ENCODE measurements around the gene ZNF562. TPM values are rescaled to one million over a fixed set of nuclear protein-coding genes. Genes with fewer than 3 reads are reported as not detected.

ZNF562 gene
- total RNA-seq, 2 experiments from 2014 or later, result 14.9 to 16.8 TPM

- Histone ChIP-seq H3K9me2 (ENCODE audit: insufficient read depth, low read length) (no peaks in the 10 kb centered on the region), H3K4me3 (ENCODE audit: low read depth, low read length, poor library complexity, severe bottlenecking) (peak within 1 kb of the TSS; percentile 78), H4K20me1 (ENCODE audit: insufficient read depth, low read length) (no peaks in the 10 kb centered on the region), H2AFZ (ENCODE audit: low read length) (peak within 1 kb of the TSS; percentile 92), H3K4me2 (ENCODE audit: low read length) (peak within 1 kb of the TSS; percentile 95), H3K27ac (ENCODE audit: low read depth, low read length, poor library complexity, severe bottlenecking) (peak within 1 kb of the TSS; percentile 66), H3K36me3 (ENCODE audit: insufficient read depth, low read length) (peaks cover 30% of the 10 kb centered on the region), H3K9me3 (ENCODE audit: low read length) (peaks cover 5% of the 10 kb centered on the region; the same call in 1 of the 2 replicates), H3K4me1 (ENCODE audit: insufficient read depth, low read length, poor library complexity, severe bottlenecking) (peaks cover 6% of the 10 kb centered on the region), H3K79me2 (ENCODE audit: insufficient read depth, low read depth, low read length) (peaks cover 13% of the 10 kb centered on the region)
- intact Hi-C loops (cut with micrococcal nuclease; ENCODE audit: unreplicated experiment), result loop anchor here (1.0 to 5.0 kb wide), 2 partner anchors 39 to 147 kb away; partner anchors contain the start of genes ZNF121 and ZNF846
- no peak for TF ChIP-seq CTCF (conservative IDR thresholded peaks at IDR 0.05; ENCODE audit: low read length)
- TF ChIP-seq EZH2phosphoT487 (IDR thresholded peaks at IDR 0.05; ENCODE audit: borderline replicate concordance, low read depth, low read length), result no peak
- peak; percentile 92 for DNase-seq (ENCODE audit: low spot score)
- ChIA-PET CTCF (ENCODE audit: unreplicated experiment) (interaction anchor here (0.8 kb wide), 1 partner anchor 35 kb away, joined by 3 read pairs; no protein-coding TSS in a partner anchor), POLR2A (interaction anchor here (0.6 to 1.0 kb wide), 3 partner anchors 147 to 974 kb away, joined by 3 to 4 read pairs (median 3); partner anchors contain the start of genes UBL5 and ZNF846)
- TSS peak; percentile 97 for BruUV-seq (replicated peaks)
Measured at GRCh38 chr19:9621156-9622037, 53.5 kb downstream of the ZNF562 start, which contains the start of gene ZNF561. ZNF561 (minus strand) TSS chr19:9621232; CDS start chr19:9619456, 1,776 bp downstream.

DNA sequence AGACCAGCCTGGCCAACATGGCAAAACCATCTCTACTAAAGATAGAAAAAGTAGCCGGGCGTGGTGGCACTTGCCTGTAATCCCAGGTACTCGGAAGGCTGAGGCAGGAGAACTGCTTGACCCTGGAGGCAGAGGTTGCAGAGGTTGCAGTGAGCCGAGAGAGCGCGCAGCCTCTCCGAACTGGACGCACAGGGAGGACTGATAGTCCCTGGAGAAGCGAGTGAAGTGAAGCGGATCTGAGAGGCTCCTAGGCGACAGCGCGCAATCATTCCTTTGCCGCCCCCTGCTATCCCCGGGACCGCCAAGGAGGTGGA is 54.1 kb downstream of the ZNF562 start:
- no peak for DNase-seq (ENCODE audit: low spot score)
- ChIA-PET POLR2A (no interaction called here), CTCF (ENCODE audit: unreplicated experiment) (no interaction called here)
- Histone ChIP-seq H3K9me2 (ENCODE audit: insufficient read depth, low read length) (no peaks in the 10 kb centered on the region), H3K36me3 (ENCODE audit: insufficient read depth, low read length) (peaks cover 36% of the 10 kb centered on the region), H4K20me1 (ENCODE audit: insufficient read depth, low read length) (no peaks in the 10 kb centered on the region), H3K4me3 (ENCODE audit: low read depth, low read length, poor library complexity, severe bottlenecking) (peak overlapping the region; percentile 78), H2AFZ (ENCODE audit: low read length) (peak overlapping the region; percentile 92), H3K4me2 (ENCODE audit: low read length) (peak overlapping the region; percentile 95), H3K27ac (ENCODE audit: low read depth, low read length, poor library complexity, severe bottlenecking) (peak overlapping the region; percentile 66), H3K9me3 (ENCODE audit: low read length) (peaks cover 5% of the 10 kb centered on the region; the same call in 1 of the 2 replicates), H3K4me1 (ENCODE audit: insufficient read depth, low read length, poor library complexity, severe bottlenecking) (peaks cover 6% of the 10 kb centered on the region), H3K79me2 (ENCODE audit: insufficient read depth, low read depth, low read length) (peaks cover 13% of the 10 kb centered on the region)
- no TSS peak for BruUV-seq (replicated peaks)
- no peak for TF ChIP-seq EZH2phosphoT487 (IDR thresholded peaks at IDR 0.05; ENCODE audit: borderline replicate concordance, low read depth, low read length)
- TF ChIP-seq CTCF (conservative IDR thresholded peaks at IDR 0.05; ENCODE audit: low read length), result no peak
- intact Hi-C loops (cut with micrococcal nuclease; ENCODE audit: unreplicated experiment), result loop anchor here (1.0 to 5.0 kb wide), 2 partner anchors 38 to 148 kb away; partner anchors contain the start of genes ZNF121 and ZNF846

DNA sequence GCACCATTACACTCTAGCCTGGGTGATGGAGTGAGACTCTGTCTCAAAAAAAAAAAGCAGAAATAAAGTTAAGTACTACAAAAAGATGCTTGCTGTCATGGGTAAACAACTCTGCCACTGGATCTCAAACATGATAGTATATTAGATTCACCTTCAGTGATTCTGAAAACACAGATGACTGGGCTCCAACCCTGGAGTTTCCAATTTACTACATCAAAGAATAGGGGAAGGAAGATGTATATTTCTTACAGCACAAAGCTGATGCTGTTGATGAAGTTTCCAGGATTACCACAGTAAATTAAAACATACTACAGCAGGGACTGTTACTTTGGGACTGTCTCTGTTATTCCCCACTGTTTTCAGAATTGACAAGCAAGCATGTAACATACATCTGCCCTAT is 59.1 kb downstream of the ZNF562 start:
- intact Hi-C loops (cut with micrococcal nuclease; ENCODE audit: unreplicated experiment), result no loop called here
- POLR2A ChIA-PET, result no interaction called here
- TF ChIP-seq EZH2phosphoT487 (IDR thresholded peaks at IDR 0.05; ENCODE audit: borderline replicate concordance, low read depth, low read length) (no peak), CTCF (conservative IDR thresholded peaks at IDR 0.05; ENCODE audit: low read length) (no peak)

More for the DNA sequence above, 59.1 kb downstream of the ZNF562 start:
- Histone ChIP-seq H2AFZ (ENCODE audit: low read length) (no peak overlapping the region), H3K4me1 (ENCODE audit: insufficient read depth, low read length, poor library complexity, severe bottlenecking) (peaks cover 6% of the 10 kb centered on the region), H4K20me1 (ENCODE audit: insufficient read depth, low read length) (no peaks in the 10 kb centered on the region), H3K36me3 (ENCODE audit: insufficient read depth, low read length) (peaks cover 85% of the 10 kb centered on the region), H3K4me2 (ENCODE audit: low read length) (no peak overlapping the region), H3K4me3 (ENCODE audit: low read depth, low read length, poor library complexity, severe bottlenecking) (no peak overlapping the region), H3K9me3 (ENCODE audit: low read length) (no peaks in the 10 kb centered on the region), H3K27ac (ENCODE audit: low read depth, low read length, poor library complexity, severe bottlenecking) (no peak overlapping the region), H3K9me2 (ENCODE audit: insufficient read depth, low read length) (no peaks in the 10 kb centered on the region), H3K79me2 (ENCODE audit: insufficient read depth, low read depth, low read length) (peaks cover 13% of the 10 kb centered on the region)
- CTCF ChIA-PET (ENCODE audit: unreplicated experiment), result no interaction called here
- no peak for DNase-seq (ENCODE audit: low spot score)
- BruUV-seq (replicated peaks), result no TSS peak

All from OCI-LY7 (cell line).